ENCODE data around the gene TNFAIP8L3.
"Not testable (repeated sequence)": the region's sequence is repeated elsewhere in the genome, so short reads cannot be mapped to it uniquely, and the experiment has no call there.

Gene TNFAIP8L3

DNA sequence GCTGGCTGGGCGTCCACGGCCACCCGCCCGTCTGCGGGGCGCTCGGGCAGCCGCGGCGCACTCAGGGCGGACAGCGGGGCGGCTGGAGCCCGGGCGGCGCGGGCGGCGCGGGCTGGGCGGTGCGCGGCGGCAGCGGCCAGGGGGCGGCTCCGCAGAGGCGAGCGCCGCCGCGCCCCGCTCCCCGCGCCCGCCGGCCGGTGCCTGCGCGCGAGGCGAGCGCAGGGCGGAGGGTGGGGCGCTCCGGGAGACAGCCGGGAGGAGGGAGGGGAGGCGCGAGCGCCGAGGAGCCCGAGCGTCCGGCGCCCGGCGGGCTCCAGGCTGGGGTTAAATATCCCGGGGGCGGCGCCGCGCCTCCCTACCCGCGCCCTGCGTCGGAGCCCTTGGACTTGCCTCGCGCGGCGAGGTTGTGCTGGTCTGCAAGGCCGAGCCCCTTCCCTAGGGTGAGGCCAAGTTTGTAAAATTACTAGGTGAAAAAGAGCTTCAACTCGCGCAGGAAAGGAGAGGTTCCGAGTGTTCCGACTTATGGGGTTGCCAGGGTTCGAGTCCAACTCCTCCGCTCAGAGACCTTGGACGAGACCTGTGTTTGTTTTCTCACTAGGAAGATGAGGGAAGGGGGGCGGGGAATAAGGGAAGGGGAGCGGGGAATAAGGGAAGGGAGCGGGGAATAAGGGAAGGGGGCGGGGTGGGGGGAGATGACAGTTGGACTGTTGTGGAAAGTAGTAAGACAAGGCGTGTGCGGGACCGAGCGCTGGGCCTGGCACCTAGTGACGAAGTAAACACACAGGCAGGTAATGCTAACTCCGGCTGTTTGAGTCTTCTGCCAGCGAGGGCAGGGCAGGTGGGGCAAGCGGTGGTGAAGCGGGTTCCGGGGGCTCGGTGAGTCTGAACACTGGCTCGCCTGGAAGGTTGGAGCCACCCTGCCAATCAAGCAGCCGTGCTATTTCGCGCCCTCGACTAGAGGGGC is at the start of gene TNFAIP8L3:
TSS of gene TNFAIP8L3 (minus strand) at position 301 of the 964 bp plus-strand sequence. CDS start 311 bp downstream, outside the sequence.
- DNase-seq: peak; percentile 14

DNA sequence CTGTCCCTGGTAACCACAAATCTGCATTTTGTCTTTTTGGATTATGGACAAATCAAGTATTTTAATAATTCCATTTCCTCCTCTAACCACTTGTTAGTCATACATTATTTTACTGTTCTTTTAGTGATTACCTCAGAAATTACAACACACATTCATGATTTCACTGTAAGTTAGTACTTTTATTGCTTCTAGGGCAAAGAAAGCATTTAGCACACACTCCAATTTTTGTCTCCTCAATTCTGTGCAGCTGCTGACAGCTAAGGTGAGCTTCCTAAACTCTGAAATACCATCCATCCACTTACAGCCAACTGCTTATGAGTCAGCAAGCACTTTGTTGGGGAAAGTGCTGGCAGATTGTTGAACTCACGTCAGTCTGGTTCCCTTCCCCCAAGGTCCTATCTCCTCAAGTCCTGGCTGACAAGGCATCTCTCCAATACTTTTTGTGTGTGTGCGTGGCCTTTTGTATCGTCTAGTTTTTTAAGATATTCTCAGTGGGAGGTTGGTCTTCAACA is 49.4 kb upstream of the TNFAIP8L3 start:
- DNase-seq: no peak

DNA sequence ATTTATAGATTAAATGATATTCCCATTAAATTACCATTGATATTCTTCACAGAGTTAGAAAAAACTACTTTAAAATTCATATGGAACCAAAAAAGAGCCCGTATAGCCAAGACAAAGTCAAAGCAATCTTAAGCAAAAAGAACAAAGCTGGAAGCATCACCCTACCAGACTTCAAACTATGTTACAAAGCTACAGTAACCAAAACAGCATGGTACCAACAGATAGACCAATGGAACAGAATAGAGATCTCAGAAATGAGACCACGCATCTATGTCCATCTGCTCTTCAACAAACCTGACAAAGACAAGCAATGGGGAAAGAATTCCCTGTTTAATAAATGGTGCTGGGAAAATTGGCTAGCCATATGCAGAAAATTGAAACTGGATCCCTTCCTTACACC is 45.6 kb upstream of the TNFAIP8L3 start:
- DNase-seq: not testable (repeated sequence)

- no peak for DNase-seq
Observed at GRCh38 chr15:51139091-51139490, 44.4 kb upstream of the TNFAIP8L3 start.

DNA sequence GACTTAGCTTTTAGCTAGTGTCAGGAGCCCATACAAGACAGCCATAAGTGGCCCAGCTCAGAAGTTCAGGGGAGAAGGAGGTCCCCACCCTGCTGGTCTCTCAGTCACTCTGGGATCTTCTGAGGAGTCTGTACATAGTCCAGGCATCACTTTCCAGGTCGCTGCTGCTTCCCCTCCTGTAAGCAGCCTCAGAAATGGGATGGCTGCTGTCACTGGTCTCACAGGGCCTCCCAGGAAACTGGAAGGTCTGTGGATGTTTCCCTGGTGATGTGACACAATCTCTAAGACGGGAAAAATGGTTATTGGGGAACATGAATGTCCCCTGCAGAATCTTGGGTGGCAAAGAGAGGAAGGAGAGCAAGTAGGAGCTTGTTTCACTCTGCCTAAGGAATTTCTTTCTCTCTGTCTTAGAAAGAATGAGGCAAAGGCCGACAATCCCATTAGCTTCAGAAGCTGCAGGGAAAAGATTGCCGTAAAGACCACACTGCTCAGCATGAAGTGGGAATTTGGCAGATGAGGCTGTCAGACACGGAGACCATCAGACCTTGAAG is 43.2 kb upstream of the TNFAIP8L3 start:
- no peak for DNase-seq

GRCh38 chr15:51137024-51137423 is 42.3 kb upstream of the TNFAIP8L3 start:
- no peak for DNase-seq

- DNase-seq: no peak
Observed at GRCh38 chr15:51135276-51135675, 40.6 kb upstream of the TNFAIP8L3 start.

DNA sequence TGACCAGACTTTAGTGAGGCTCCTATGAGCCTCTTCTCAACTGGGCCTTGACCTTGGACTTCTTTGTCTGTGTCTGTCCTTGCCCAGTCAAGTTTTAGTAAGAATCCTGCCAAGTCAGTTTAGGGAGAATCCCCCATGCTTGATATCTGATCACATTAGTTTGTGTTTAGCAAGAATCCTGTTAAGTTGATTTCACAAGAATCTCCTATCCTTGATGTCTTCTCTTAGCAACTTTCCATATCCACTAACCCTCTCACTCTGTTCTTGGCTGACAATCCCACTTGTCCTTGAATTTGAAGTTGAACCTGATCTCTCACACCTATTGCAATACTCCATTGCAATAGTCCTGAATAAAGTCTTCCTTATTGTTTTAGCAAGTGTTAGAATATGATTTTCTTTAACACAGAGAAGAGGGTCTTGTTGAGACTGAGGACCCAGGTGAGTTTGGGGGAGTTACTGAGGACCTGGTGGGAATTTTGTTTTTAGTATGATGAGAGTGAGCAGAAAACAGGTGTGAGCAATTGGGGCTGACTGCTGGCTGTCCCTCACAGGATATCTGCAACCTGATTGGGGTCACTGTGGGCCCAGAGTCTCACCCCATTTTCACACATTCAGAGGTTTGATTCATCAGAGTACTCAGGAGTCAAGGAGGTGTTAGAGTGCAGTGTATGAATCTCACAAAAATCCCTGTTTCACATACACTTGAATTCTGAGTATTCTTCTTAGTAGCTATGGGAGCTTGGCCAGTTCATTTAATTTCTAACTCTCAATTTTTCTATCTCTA is 39.9 kb upstream of the TNFAIP8L3 start:
- no peak for DNase-seq

DNA sequence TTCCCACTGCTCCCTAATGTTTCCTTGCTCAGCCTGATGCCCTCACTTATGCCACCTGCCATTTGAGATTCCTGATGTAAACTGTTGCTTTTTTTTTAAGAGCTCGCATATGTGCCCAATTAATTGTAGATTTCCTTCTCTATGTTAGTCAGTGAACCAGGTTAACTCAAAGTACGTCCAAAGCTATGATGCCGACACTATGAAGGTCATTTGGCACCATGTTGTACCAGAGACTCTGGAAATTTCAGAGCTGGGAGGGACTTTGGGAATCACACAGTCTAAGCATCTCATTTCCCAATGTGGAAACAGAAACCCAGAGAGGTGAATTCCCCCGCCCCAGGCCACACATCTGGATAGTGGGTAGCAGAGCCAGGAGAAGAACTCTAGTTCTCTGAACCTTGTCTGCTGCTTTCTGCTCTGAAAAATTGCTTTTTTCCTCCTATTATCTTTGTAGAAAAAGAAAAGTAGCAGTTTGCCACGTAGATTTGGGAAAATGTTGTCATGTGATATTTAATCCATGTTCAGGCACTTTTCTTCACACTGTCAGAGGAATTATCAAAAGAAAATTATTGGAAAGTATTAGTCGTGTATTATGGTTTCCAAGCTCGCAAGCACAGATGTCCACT is 38.5 kb upstream of the TNFAIP8L3 start:
- DNase-seq: no peak

- peak; percentile 13 for DNase-seq
Observed at GRCh38 chr15:51132384-51133139, 37.9 kb upstream of the TNFAIP8L3 start.

DNA sequence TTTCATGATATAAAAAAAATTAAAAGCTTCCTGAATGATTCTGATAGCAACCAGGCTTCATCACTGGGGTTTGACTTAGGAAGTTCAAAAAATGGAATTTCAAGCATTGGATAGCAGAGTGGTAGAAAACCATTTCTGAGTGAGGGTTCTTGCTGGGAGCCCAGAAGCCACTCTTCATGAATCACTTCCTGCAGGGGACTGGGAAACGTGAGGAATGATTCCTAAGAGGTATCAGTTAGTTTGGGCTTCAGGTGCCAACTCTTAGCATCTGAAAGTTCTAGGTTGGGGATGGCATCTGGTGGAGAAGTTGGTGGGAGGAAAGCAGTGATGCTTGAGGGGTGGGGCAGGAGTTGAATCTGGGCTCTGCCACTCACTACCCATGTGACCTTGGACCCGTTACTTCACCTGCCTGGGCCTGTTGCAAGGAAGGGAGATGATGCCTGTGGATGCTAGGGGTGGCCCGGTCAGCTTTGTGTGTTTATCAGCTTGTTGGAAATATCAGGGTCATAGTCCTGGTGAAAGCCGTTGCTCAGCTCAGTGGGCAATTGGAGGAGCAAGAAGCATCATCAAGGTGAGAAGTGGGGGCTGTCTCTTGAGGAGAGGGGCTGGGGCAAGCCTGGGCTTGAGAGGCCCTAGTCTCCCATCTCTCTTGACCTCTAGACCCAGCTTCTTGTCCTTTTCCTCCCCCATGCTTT is 37.0 kb upstream of the TNFAIP8L3 start:
- DNase-seq: no peak

GRCh38 chr15:51130344-51130743 is 35.6 kb upstream of the TNFAIP8L3 start:
- no peak for DNase-seq

- no peak for DNase-seq
Observed at GRCh38 chr15:51129535-51130188, 35.0 kb upstream of the TNFAIP8L3 start.

DNA sequence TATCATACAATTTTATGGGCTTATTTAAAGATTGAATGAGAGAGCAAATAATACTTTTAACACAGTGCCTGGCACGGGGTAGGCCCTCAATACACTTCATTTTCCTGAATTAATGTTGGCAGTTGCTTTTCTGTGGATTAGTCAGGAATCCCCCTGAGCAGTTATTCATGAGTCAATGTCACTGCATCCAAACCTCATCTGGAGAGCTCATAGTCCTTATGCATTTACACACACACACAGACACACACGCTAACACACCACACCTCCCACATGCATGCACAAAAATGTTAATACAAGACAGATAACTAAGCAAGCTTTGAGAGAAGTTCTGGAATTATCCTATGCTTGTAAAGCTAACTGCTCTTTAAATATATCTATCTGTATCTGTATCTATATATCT is 34.0 kb upstream of the TNFAIP8L3 start:
- no peak for DNase-seq

DNA sequence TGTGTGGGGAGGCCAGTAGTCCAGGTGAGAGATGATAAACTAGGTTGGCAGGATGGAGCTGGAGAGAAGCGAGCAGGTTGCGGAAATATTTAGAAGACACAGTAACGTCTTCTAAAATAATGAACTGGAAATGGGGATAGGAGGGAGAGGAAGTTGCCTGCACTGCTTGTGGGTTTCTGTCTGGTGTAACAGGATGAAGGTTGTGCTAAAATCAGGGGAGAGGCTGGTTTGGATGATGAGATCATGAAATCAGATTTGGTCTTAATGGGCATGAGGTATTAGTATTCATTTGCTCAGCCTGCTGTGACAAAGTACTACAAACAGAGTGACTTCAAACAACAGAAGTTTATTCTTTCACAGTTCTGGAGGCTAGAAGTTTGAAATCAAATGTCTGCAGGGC is 32.1 kb upstream of the TNFAIP8L3 start:
- no peak for DNase-seq

GRCh38 chr15:51123002-51123401 is 28.3 kb upstream of the TNFAIP8L3 start:
- DNase-seq: not testable (repeated sequence)

DNA sequence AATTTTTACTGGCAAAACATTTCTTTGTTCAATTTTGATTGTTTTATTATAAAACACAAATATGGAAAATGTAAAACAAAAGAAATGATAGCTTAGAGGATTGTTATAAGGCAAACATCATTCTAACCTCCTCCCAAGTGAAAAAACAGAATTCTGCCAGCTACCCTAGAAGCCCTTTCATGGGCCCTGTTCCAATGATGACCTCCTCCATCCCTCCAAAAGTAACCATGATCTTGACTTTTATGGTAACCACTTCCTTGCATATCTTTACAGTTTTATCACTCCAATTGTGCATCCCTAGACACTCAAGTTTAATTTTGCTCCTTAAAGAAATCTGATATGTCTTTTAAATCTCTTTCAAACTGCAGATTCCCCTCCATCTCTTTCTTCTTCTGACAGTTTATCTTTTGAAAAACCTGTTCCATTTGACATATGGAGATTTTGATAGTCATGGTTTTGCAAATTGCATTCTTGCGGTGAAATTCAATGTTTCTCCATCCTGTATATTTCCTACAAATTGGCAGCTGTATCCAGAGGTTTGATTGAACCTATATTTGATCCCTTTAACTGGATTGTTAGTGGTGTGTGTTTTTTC is 27.0 kb upstream of the TNFAIP8L3 start:
- DNase-seq: no peak

GRCh38 chr15:51121118-51121517 is 26.4 kb upstream of the TNFAIP8L3 start:
- peak; percentile 9 for DNase-seq

DNA sequence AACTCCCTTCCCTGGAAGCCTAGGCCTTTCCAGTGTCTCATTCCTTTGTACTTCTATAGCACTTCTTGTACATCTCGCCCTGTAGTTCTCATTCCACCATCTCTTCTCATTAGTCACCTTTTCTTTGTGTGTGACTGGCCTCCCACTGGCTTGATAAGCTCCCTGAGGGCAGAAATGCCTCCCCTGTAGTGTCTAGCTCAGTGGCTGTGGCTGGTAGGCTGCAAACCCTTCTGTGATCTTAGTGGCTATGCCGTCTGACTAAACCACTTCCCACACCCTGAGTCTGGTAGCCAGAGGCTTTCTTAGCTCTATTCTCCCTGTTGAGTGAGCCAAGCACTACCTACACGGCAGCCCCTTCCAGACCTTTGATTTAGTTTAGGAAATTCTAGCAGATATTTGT is 24.4 kb upstream of the TNFAIP8L3 start:
- no peak for DNase-seq

GRCh38 chr15:51117270-51117669 is 22.6 kb upstream of the TNFAIP8L3 start:
- DNase-seq: no peak

All from stimulated activated CD4-positive, alpha-beta T cell treated with anti-CD3 and anti-CD28 coated beads, Interleukin-15, amount 100 ng/mL, for 24 hours (primary cell).